Naive B cell (primary cell): Measurements from ENCODE around the gene COL12A1. TPM values are rescaled to one million over a fixed set of nuclear protein-coding genes. Genes with fewer than 3 reads are reported as not detected.

Experiments
- ATAC-seq, 2 donors: fragments of 150-1000 bp; cut with Tn5 transposase; 2 replicates each; pipeline ENCODE4 v1.10.0; 2021; ENCODE audit warnings: low read depth in 2 of 2, mild to moderate bottlenecking in 2 of 2, moderate library complexity in 2 of 2
- DNase-seq: peaks from one replicate; pipeline ENCODE4 v3.0.0; 2022
- H3K27ac Mint-ChIP-seq, 6 donors: one replicate each; pipeline ENCODE4 v1.8.0; 2020 to 2022; ENCODE audit warnings: mild to moderate bottlenecking in 6 of 6, mixed read lengths in 6 of 6, moderate library complexity in 5 of 6, inconsistent platforms in 2 of 6
- H3K27me3 Mint-ChIP-seq, 3 donors: one replicate each; pipeline ENCODE4 v1.8.0; 2021 to 2022; ENCODE audit warnings: mixed read lengths in 3 of 3, mild to moderate bottlenecking in 1 of 3
- H3K36me3 Mint-ChIP-seq, 2 donors: one replicate each; pipeline ENCODE4 v1.8.0; 2020 to 2022; ENCODE audit warnings: mixed read lengths in 2 of 2, inconsistent platforms in 1 of 2, mild to moderate bottlenecking in 1 of 2
- H3K4me1 Mint-ChIP-seq, 3 donors: one replicate each; pipeline ENCODE4 v1.8.0; 2020 to 2022; ENCODE audit warnings: mixed read lengths in 3 of 3, inconsistent platforms in 1 of 3, mild to moderate bottlenecking in 1 of 3, moderate library complexity in 1 of 3
- H3K4me3 Mint-ChIP-seq, 8 donors: one replicate each; pipeline ENCODE4 v1.8.0; 2020 to 2022; ENCODE audit warnings: mild to moderate bottlenecking in 8 of 8, mixed read lengths in 8 of 8, moderate library complexity in 8 of 8, inconsistent platforms in 2 of 8
- H3K9me3 Mint-ChIP-seq, 7 donors: one replicate each; pipeline ENCODE4 v1.8.0; 2020 to 2022; ENCODE audit warnings: mixed read lengths in 7 of 7, mild to moderate bottlenecking in 5 of 7, inconsistent platforms in 2 of 7, moderate library complexity in 1 of 7
- polyA plus RNA-seq, 6 donors: library from polyadenylated mRNA; unstranded; fragments of 300-500 nt; fragmentation: Illumina TruSeq; gene quantifications; one replicate each; pipeline ENCODE4 v1.2.3, GENCODE V29; 2021; ENCODE audit warnings: low read depth in 6 of 6

COL12A1 gene
- polyA plus RNA-seq, result not detected

DNA sequence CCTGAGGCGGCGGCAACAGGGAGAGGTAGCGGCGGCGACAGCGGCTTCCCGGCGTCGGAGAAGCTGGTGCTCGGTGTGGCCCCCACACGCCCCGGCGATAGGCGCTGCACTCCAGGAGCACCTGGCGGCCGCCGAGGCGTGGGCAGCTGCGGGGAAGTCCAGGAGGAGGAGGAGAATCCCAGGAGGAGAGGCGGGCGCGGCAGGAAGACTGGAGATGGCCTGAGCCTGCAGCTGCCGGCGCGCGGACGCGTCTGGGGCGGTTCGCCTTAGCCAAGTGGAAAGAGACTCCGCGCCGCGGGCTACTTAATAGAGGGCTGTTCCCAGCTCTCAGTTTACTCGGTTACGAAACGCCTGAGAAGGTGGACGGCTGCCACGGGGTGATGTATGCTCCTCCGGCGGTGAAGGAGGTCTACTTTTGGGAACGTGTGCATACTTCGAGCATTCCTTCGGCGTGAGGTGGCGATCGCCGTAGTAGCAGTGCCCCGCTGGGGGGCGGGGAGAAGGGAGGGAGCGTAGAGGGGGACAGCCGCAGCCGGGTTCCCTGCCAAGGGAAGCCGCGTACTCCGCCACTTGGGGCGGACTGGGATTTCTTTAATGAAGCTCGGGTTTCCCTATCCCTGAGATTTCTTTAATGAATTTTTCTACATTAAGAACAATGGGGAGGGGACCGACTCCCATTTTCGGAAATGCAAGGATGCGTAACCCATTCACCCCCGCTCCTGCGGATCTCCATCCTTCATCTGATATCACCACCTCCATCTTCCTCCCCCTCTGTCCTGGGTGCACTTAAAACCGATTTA, at the start of gene COL12A1:
TSS of gene COL12A1 (minus strand) at position 278 of the 800 bp plus-strand sequence. CDS start 3,261 bp downstream, outside the sequence.
- H3K27me3 Mint-ChIP-seq, result peaks cover 83 to 96% (median 95%) of the 10 kb centered on the region in 3 donors
- H3K27ac Mint-ChIP-seq, result peak within 1 kb of the TSS in 4 of 6 donors; percentile 5 to 91 (median 70)
- H3K4me1 Mint-ChIP-seq, result peaks cover 50 to 66% (median 60%) of the 10 kb centered on the region in 3 donors
- DNase-seq (no peak), ATAC-seq (no peak)
- peak within 1 kb of the TSS; percentile 72 to 91 (median 84) for H3K4me3 Mint-ChIP-seq
- H3K36me3 Mint-ChIP-seq, result peaks cover 0 to 12% of the 10 kb centered on the region in 2 donors
- peaks cover 0 to 2% (median 0%) of the 10 kb centered on the region in 7 donors for H3K9me3 Mint-ChIP-seq

- peaks cover 13 to 14% (median 13%) of the 10 kb centered on the region in 3 donors for H3K27me3 Mint-ChIP-seq
- no peak overlapping the region for H3K27ac Mint-ChIP-seq
- H3K4me3 Mint-ChIP-seq, result no peak overlapping the region
Observed at GRCh38 chr6:75250552-75250951, 44.7 kb upstream of the COL12A1 start.

GRCh38 chr6:75249837-75250236, 44.0 kb upstream of the COL12A1 start:
- no peak for ATAC-seq
- Mint-ChIP-seq H3K4me3 (peak overlapping the region in 1 of 8 donors; percentile 44), H3K27ac (peak overlapping the region in 3 of 6 donors; percentile 5 to 71 (median 64)), H3K36me3 (peaks cover 0 to 4% of the 10 kb centered on the region in 2 donors), H3K9me3 (peaks cover 0 to 2% (median 0%) of the 10 kb centered on the region in 7 donors), H3K27me3 (peaks cover 16 to 21% (median 20%) of the 10 kb centered on the region in 3 donors), H3K4me1 (peaks cover 0 to 4% (median under 1%) of the 10 kb centered on the region in 3 donors)
- DNase-seq, result no peak

More at GRCh38 chr6:75250552-75250951, 44.7 kb upstream of the COL12A1 start:
- H3K36me3 Mint-ChIP-seq, result peaks cover 0 to 2% of the 10 kb centered on the region in 2 donors
- DNase-seq (no peak), ATAC-seq (no peak)
- H3K4me1 Mint-ChIP-seq, result peaks cover 0 to 4% (median 0%) of the 10 kb centered on the region in 3 donors
- peaks cover 0 to 2% (median 0%) of the 10 kb centered on the region in 7 donors for H3K9me3 Mint-ChIP-seq

DNA sequence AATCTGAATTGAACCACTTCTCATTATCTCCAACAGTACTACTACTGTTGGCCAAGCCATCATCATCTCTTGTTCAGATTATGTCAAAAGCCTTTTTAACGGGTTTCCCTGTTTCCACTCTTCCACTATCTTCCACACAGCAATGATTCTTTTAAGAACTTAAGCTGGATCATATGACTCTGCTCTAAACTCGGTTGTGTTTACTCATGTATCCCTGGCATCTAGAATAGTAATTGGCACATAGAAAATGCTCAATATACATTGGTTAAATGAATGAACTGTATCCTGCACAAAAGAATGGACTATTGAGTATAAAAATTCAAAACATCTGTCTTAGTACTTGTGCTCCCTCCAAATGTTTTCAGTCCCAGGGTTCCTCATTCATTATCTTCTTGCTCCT, 40.5 kb upstream of the COL12A1 start:
- peaks cover 13 to 24% (median 18%) of the 10 kb centered on the region in 3 donors for H3K4me1 Mint-ChIP-seq
- no peak for ATAC-seq
- peaks cover 7 to 10% of the 10 kb centered on the region in 2 donors for H3K36me3 Mint-ChIP-seq
- H3K27ac Mint-ChIP-seq, result no peak overlapping the region
- no peak for DNase-seq
- peaks cover 0 to 2% (median 0%) of the 10 kb centered on the region in 7 donors for H3K9me3 Mint-ChIP-seq
- peak overlapping the region in 1 of 8 donors; percentile 91 for H3K4me3 Mint-ChIP-seq
- peaks cover 16 to 22% (median 21%) of the 10 kb centered on the region in 3 donors for H3K27me3 Mint-ChIP-seq

- ATAC-seq (peak in 1 of 2 donors; percentile 23), DNase-seq (no peak)
- Mint-ChIP-seq H3K36me3 (peaks cover 7 to 10% of the 10 kb centered on the region in 2 donors), H3K4me3 (peak overlapping the region; percentile 91 to 100 (median 98)), H3K4me1 (peaks cover 16 to 30% (median 19%) of the 10 kb centered on the region in 3 donors), H3K27me3 (peaks cover 16 to 22% (median 21%) of the 10 kb centered on the region in 3 donors), H3K9me3 (peaks cover 0 to 2% (median 0%) of the 10 kb centered on the region in 7 donors), H3K27ac (peak overlapping the region; percentile 99 to 100 (median 99))
Observed at GRCh38 chr6:75244063-75244584, 38.3 kb upstream of the COL12A1 start.

- ATAC-seq, result peak; percentile 96 to 97
- peak within 1 kb of the TSS; percentile 91 to 100 (median 98) for H3K4me3 Mint-ChIP-seq
- peaks cover 16 to 22% (median 21%) of the 10 kb centered on the region in 3 donors for H3K27me3 Mint-ChIP-seq
- H3K27ac Mint-ChIP-seq, result peak within 1 kb of the TSS; percentile 99 to 100 (median 99)
- H3K9me3 Mint-ChIP-seq, result peaks cover 0 to 2% (median 0%) of the 10 kb centered on the region in 7 donors
- peak; percentile 84 for DNase-seq
- H3K36me3 Mint-ChIP-seq, result peaks cover 7 to 10% of the 10 kb centered on the region in 2 donors
- peaks cover 16 to 30% (median 23%) of the 10 kb centered on the region in 3 donors for H3K4me1 Mint-ChIP-seq
Observed at GRCh38 chr6:75243333-75244062, 37.6 kb upstream of the COL12A1 start, which contains the start of gene COX7A2. Gene COX7A2 (minus strand): TSS chr6:75243801. CDS start chr6:75243734, 67 bp downstream.

DNA sequence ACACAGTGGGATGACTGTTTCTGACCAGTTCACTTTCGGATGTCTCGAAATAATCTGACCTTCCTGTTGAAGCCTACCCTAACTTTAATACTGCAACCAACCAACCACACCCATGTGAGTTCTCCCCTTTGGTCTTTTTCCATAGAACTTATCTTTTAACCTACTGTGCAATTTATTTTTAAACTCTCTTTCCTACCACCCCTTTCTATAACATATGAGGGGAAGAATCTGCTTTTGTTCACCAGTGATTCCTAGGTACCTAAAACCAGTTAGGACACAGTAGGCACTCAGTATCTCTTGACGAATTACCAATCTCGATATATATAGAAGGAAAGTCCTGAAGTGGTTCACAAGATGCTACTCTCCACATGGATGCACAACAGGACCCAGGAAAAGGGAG, 30.8 kb upstream of the COL12A1 start:
- ATAC-seq (no peak), DNase-seq (no peak)
- Mint-ChIP-seq H3K4me3 (no peak overlapping the region), H3K27ac (no peak overlapping the region), H3K4me1 (peaks cover 3 to 9% (median 5%) of the 10 kb centered on the region in 3 donors), H3K36me3 (peaks cover 3 to 11% of the 10 kb centered on the region in 2 donors), H3K9me3 (no peaks in the 10 kb centered on the region), H3K27me3 (no peaks in the 10 kb centered on the region)

DNA sequence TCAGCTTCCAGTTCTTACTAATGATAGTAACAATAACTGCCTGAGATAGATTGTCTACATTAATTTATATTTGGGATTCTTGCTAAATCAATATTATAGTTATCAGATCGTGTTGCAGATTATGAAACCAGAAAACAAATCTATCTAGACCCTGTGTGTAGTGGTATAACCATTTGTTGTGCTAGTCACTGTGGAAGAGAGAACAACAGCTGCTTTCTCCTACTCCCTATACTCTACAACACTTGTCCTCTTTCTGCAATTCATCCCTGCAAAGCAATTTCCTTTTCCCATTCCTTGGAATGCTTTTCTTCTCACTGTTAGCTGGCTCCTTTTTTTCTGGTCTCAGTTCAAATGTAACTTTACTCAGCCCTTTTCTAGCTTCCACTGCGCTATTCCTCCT, 29.4 kb upstream of the COL12A1 start:
- no peak for DNase-seq
- Mint-ChIP-seq H3K4me3 (no peak overlapping the region), H3K27me3 (no peaks in the 10 kb centered on the region), H3K4me1 (peaks cover 0 to 5% (median 0%) of the 10 kb centered on the region in 3 donors), H3K36me3 (peaks cover 3 to 11% of the 10 kb centered on the region in 2 donors), H3K27ac (no peak overlapping the region), H3K9me3 (no peaks in the 10 kb centered on the region)
- no peak for ATAC-seq

DNA sequence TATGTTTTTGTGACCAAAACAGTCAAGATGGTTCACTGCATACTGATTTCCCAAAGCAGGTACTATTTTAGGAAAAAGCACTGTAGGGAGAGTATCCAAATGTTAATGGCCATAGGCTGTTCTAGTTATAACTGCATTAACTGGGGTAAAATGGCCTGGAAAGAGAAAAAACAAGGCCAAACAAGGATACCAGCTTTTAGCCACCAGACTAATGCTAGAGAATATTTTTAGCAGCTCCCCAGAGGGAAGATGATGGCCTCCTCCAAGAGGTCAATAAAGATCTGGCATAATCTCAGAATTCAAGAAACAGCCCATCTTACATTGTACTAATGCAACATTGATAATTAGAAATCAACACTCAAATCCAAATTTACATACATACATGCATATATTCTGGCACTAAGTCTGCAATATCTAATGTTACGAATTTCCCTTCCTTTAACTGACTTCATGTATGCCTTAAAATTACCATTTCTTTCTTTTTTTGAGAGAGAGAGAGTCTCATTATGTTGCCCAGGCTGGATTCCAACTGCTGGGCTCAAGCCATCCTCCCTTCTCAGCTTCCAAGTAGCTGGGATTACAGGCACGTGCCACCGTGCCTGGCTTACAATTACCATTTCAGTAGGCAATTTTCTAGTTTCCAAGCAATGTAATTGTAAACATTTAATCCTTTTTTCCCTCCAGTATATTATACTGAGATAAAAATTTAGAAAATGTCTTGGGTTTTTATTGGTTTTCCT, 28.4 kb upstream of the COL12A1 start:
- ATAC-seq (no peak), DNase-seq (no peak)
- H3K4me1 Mint-ChIP-seq, result peaks cover 0 to 5% (median 0%) of the 10 kb centered on the region in 3 donors
- H3K27me3 Mint-ChIP-seq, result no peaks in the 10 kb centered on the region
- no peaks in the 10 kb centered on the region for H3K9me3 Mint-ChIP-seq
- peaks cover 3 to 11% of the 10 kb centered on the region in 2 donors for H3K36me3 Mint-ChIP-seq
- no peak overlapping the region for H3K4me3 Mint-ChIP-seq
- no peak overlapping the region for H3K27ac Mint-ChIP-seq

DNA sequence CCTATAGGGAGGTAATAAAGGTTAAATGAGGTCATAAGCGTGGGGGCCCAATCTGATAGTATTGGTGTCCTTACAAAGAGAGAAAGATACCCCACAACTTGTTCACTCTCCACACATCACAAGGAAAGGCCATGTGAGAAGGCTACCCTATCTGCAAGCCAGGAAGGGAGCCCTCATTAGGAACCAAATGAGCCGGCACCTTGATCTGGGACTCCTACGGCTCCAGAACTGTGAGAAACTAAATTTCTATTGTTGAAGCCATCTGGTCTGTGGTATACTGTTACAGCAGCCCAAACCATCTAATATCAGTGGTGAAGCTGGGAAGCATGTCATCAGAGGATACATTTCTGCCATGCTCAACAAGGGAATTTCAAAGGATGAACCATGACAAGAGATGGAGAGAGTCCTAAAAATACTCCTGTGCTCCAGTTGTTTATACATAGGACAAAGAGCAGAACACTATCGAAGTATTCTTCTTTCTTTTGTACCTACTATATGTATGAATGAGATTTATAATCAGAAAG, 27.3 kb upstream of the COL12A1 start:
- no peak overlapping the region for H3K27ac Mint-ChIP-seq

GRCh38 chr6:75230484-75231325, 24.9 kb upstream of the COL12A1 start:
- Mint-ChIP-seq H3K36me3 (no peaks in the 10 kb centered on the region), H3K4me1 (no peaks in the 10 kb centered on the region), H3K9me3 (no peaks in the 10 kb centered on the region), H3K27me3 (peaks cover 7 to 13% (median 9%) of the 10 kb centered on the region in 3 donors), H3K27ac (no peak overlapping the region), H3K4me3 (no peak overlapping the region)
- DNase-seq (no peak), ATAC-seq (no peak)

More for the DNA sequence above, 27.3 kb upstream of the COL12A1 start:
- Mint-ChIP-seq H3K9me3 (no peaks in the 10 kb centered on the region), H3K4me1 (no peaks in the 10 kb centered on the region), H3K36me3 (peaks cover 3 to 11% of the 10 kb centered on the region in 2 donors), H3K27me3 (peaks cover 0 to under 1% (median 0%) of the 10 kb centered on the region in 3 donors), H3K4me3 (no peak overlapping the region)
- ATAC-seq (no peak), DNase-seq (no peak)
